HG02642 (cell line): ENCODE measurements around the gene AOX1.
"Not testable (repeated sequence)": the region's sequence is repeated elsewhere in the genome, so short reads cannot be mapped to it uniquely, and the experiment has no call there.

ENCODE experiments used
- ATAC-seq: cut with Tn5 transposase; IDR thresholded peaks from one replicate; pipeline ENCODE4 v1.9.1; 2021; ENCODE audit warnings: mild to moderate bottlenecking; ENCODE audit not compliant: unreplicated experiment, poor library complexity

AOX1 gene

GRCh38 chr2:200600549-200601225 is 14.9 kb downstream of the AOX1 start:
- no peak for ATAC-seq

- no peak for ATAC-seq
Measured at GRCh38 chr2:200602584-200602983, 16.8 kb downstream of the AOX1 start.

- no peak for ATAC-seq
Measured at GRCh38 chr2:200603972-200604371, 18.2 kb downstream of the AOX1 start.

- ATAC-seq = no peak
Measured at GRCh38 chr2:200604571-200605255, 18.9 kb downstream of the AOX1 start.

- ATAC-seq = no peak
Measured at GRCh38 chr2:200608341-200609027, 22.7 kb downstream of the AOX1 start.

- no peak for ATAC-seq
Measured at GRCh38 chr2:200609028-200609614, 23.3 kb downstream of the AOX1 start.

- ATAC-seq = not testable (repeated sequence)
Measured at GRCh38 chr2:200610217-200610616, 24.4 kb downstream of the AOX1 start.

- no peak for ATAC-seq
Measured at GRCh38 chr2:200613692-200614091, 27.9 kb downstream of the AOX1 start.

- ATAC-seq = no peak
Measured at GRCh38 chr2:200614249-200614648, 28.4 kb downstream of the AOX1 start.

GRCh38 chr2:200615247-200615646 is 29.4 kb downstream of the AOX1 start:
- no peak for ATAC-seq

GRCh38 chr2:200616193-200616592 is 30.4 kb downstream of the AOX1 start:
- no peak for ATAC-seq

- ATAC-seq = no peak
Measured at GRCh38 chr2:200616656-200617055, 30.8 kb downstream of the AOX1 start.

- no peak for ATAC-seq
Measured at GRCh38 chr2:200617156-200618053, 31.6 kb downstream of the AOX1 start.

- no peak for ATAC-seq
Measured at GRCh38 chr2:200618054-200618419, 32.2 kb downstream of the AOX1 start.

- ATAC-seq = no peak
Measured at GRCh38 chr2:200618590-200619021, 32.8 kb downstream of the AOX1 start.

GRCh38 chr2:200619279-200619678 is 33.5 kb downstream of the AOX1 start:
- no peak for ATAC-seq

GRCh38 chr2:200620606-200621390 is 35.0 kb downstream of the AOX1 start:
- no peak for ATAC-seq

GRCh38 chr2:200622106-200622505 is 36.3 kb downstream of the AOX1 start:
- no peak for ATAC-seq

- ATAC-seq = no peak
Measured at GRCh38 chr2:200624026-200624425, 38.2 kb downstream of the AOX1 start.
